HG03354 (cell line): ENCODE measurements around the gene ZNRF3.

Experiments
- ATAC-seq: cut with Tn5 transposase; IDR thresholded peaks from one replicate; pipeline ENCODE4 v1.9.1; 2021; ENCODE audit warnings: mild to moderate bottlenecking; ENCODE audit not compliant: unreplicated experiment, poor library complexity, severe bottlenecking

ZNRF3 gene

GRCh38 chr22:29049655-29050263 lies 166.4 kb downstream of the ZNRF3 start:
- ATAC-seq: no peak

- ATAC-seq: no peak
These were observed 167.1 kb downstream of the ZNRF3 start for GRCh38 chr22:29050457-29050856.

GRCh38 chr22:29053048-29053702 lies 169.8 kb downstream of the ZNRF3 start:
- ATAC-seq: no peak

- no peak for ATAC-seq
These were observed 170.9 kb downstream of the ZNRF3 start for GRCh38 chr22:29054251-29054767.

- ATAC-seq: no peak
These were observed 171.9 kb downstream of the ZNRF3 start for GRCh38 chr22:29055192-29055830.

- no peak for ATAC-seq
These were observed 173.1 kb downstream of the ZNRF3 start for GRCh38 chr22:29056472-29056871.

GRCh38 chr22:29060251-29060869 lies 177.0 kb downstream of the ZNRF3 start:
- no peak for ATAC-seq

GRCh38 chr22:29060931-29061330 lies 177.6 kb downstream of the ZNRF3 start:
- ATAC-seq: no peak

GRCh38 chr22:29061773-29062172 lies 178.4 kb downstream of the ZNRF3 start, which contains the start of gene C22orf31:
C22orf31 (minus strand) TSS chr22:29061831; CDS start chr22:29061792, 39 bp downstream.
- no peak for ATAC-seq

- no peak for ATAC-seq
These were observed 179.0 kb downstream of the ZNRF3 start for GRCh38 chr22:29062286-29062821.

- ATAC-seq: no peak
These were observed 182.3 kb downstream of the ZNRF3 start for GRCh38 chr22:29065468-29066190.

- ATAC-seq: no peak
These were observed 186.1 kb downstream of the ZNRF3 start for GRCh38 chr22:29069463-29069862.

GRCh38 chr22:29070490-29070889 lies 187.1 kb downstream of the ZNRF3 start:
- ATAC-seq: no peak

GRCh38 chr22:29071261-29072045 lies 188.1 kb downstream of the ZNRF3 start:
- ATAC-seq: no peak

GRCh38 chr22:29072193-29072978 lies 189.0 kb downstream of the ZNRF3 start:
- ATAC-seq: peak; percentile 83

- ATAC-seq: peak; percentile 9
These were observed 189.7 kb downstream of the ZNRF3 start, which contains the start of gene KREMEN1 for GRCh38 chr22:29072979-29073617. KREMEN1 (plus strand) TSS chr22:29073035; CDS start chr22:29073131, 96 bp downstream.

- ATAC-seq: no peak
These were observed 190.4 kb downstream of the ZNRF3 start for GRCh38 chr22:29073618-29074275.
